Measurements from ENCODE around the gene CD200R1L. TPM values are rescaled to one million over a fixed set of nuclear protein-coding genes. Genes with fewer than 3 reads are reported as not detected.
A peak's percentile ranks its signal among the peaks of the same experiment; 100 is the strongest.

Gene CD200R1L
- polyA plus RNA-seq, 1 of the 3 experiments (the other 2 are of a cell fraction): not detected

- TF ChIP-seq TEAD4 (IDR thresholded peaks at IDR 0.05; ENCODE audit: borderline replicate concordance, insufficient read depth): no peak
Observed at GRCh38 chr3:112813016-112813415, 33.6 kb downstream of the CD200R1L start (continued).

DNA sequence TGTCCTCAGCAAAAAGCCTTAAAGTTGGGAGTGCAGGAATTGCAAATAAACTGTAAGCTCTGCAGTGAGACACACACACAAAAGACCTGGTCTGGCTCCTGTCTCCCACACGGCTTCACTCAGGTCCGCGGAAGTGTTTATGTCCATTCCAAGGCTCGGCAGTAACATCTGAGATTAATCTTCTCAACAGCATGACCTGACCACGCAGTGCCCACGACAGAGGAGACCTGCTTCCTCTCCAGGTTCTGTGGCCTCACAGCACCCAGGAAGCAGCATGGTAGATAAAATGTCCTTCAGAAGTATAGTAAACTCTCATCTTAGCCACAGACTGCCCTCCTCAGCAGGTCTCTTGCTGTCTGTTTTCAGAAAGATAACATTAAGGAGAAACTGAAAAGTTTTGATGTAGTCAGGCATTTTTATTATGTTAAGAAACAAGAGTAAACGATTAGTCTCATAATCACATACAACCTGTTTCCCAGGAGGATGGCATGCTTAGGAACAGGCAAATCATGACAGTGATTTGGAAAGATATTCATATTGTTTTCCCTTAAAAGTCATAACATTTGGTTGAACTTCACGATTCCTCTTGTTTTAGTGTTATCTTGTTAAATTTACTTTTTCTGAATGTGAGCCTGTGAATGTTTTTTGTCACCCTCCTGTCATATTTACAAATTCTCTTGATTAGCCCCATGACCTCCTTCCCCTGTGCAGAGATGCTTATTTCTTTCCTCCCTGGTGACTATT, 34.6 kb downstream of the CD200R1L start:
- Histone ChIP-seq H3K9me2 (no peaks in the 10 kb centered on the region), H3K27me3 (ENCODE audit: insufficient read depth) (no peaks in the 10 kb centered on the region), H3K79me2 (ENCODE audit: insufficient read depth) (no peaks in the 10 kb centered on the region), H3F3A (replicated peaks; ENCODE audit: insufficient read depth) (peaks cover 5% of the 10 kb centered on the region), H4K20me1 (ENCODE audit: insufficient read depth) (no peaks in the 10 kb centered on the region), H2AFZ (ENCODE audit: low read depth) (no peak overlapping the region), H3K4me3 (ENCODE audit: low read depth in 2 of 2, low read length in 1 of 2) (no peak overlapping the region), H3K27ac (ENCODE audit: low read depth in 2 of 2, low read length in 1 of 2) (peak overlapping the region; percentile 62 to 92; a peak in 3 of 4 replicates), H3K9me3 (no peaks in the 10 kb centered on the region), H3K36me3 (replicated peaks in 1 of 2; ENCODE audit: control insufficient read depth in 1 of 2, insufficient read depth in 2 of 2, low read length in 1 of 2) (no peaks in the 10 kb centered on the region), H3K4me1 (ENCODE audit: control insufficient read depth in 1 of 2, insufficient read depth in 2 of 2, low read depth in 1 of 2, low read length in 1 of 2) (peaks cover 6 to 14% of the 10 kb centered on the region in 2 experiments; a peak in 3 of 4 replicates), H3K4me2 (0 out of 2 replicates have a peak overlapping the region, but pooled peaks have one; percentile 9), H3K9ac (no peak overlapping the region)
- POLR2A ChIA-PET: no interaction called here
- DNase-seq: no peak
- TF ChIP-seq TEAD4 (IDR thresholded peaks at IDR 0.05; ENCODE audit: borderline replicate concordance, insufficient read depth) (no peak), MEF2A (IDR thresholded peaks at IDR 0.05; ENCODE audit: borderline replicate concordance, low read depth) (no peak)
- CTCF ChIA-PET: interaction anchor here (0.6 kb wide), 1 partner anchor 985 kb away, joined by 3 read pairs; no protein-coding TSS in a partner anchor
- WGBS (ENCODE audit: low lambda C conversion rate): 71% methylated on average over 8 of the region's 8 CpGs

DNA sequence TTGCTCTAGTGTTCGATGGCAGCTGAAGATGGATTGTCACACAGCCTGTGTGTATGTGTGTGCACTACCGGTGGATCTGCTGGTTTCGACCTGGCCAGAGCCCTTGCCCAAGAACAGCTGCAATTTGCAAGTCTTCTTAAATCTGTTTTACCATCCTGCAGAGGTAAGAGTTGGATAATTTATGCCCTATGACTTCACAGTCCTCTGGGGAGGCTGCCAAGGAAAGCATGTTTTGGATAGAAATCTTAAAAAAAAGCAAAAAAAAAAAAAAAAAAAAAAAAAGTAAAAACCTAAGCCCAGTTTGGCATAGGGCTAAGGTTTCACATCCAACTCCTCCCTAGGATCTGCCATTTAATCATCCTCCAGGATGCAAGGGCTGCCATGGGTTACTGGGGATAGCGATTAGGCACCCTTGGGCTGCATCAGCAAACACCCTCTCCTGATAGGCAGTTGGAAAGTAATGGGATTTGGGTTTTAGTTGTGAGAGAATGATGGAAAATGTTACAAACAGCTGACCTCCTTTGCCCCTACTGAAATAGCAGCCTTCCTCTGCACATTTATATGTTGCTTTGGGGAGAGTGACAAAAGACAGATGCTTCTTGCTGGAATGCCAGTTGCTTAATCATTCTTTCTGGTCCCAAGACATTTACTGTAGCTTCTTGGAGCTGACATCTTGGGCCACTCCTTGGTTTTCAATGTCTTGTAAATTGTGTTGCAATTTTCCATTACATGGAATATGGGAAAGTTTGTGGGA, 35.4 kb downstream of the CD200R1L start:
- ChIA-PET CTCF (interaction anchor here (0.6 kb wide), 1 partner anchor 985 kb away, joined by 3 read pairs; no protein-coding TSS in a partner anchor), POLR2A (no interaction called here)
- Histone ChIP-seq H3K27ac (ENCODE audit: low read depth in 2 of 2, low read length in 1 of 2) (peak overlapping the region; percentile 62 to 92; a peak in 3 of 4 replicates), H3K4me2 (0 out of 2 replicates have a peak overlapping the region, but pooled peaks have one; percentile 9), H3F3A (replicated peaks; ENCODE audit: insufficient read depth) (peaks cover 5% of the 10 kb centered on the region), H3K9me2 (no peaks in the 10 kb centered on the region), H3K4me3 (ENCODE audit: low read depth in 2 of 2, low read length in 1 of 2) (no peak overlapping the region), H3K27me3 (ENCODE audit: insufficient read depth) (no peaks in the 10 kb centered on the region), H2AFZ (ENCODE audit: low read depth) (0 out of 2 replicates have a peak overlapping the region, but pooled peaks have one; percentile 32), H3K9me3 (no peaks in the 10 kb centered on the region), H3K79me2 (ENCODE audit: insufficient read depth) (no peaks in the 10 kb centered on the region), H4K20me1 (ENCODE audit: insufficient read depth) (no peaks in the 10 kb centered on the region), H3K36me3 (replicated peaks in 1 of 2; ENCODE audit: control insufficient read depth in 1 of 2, insufficient read depth in 2 of 2, low read length in 1 of 2) (no peaks in the 10 kb centered on the region), H3K9ac (no peak overlapping the region), H3K4me1 (ENCODE audit: control insufficient read depth in 1 of 2, insufficient read depth in 2 of 2, low read depth in 1 of 2, low read length in 1 of 2) (peaks cover 6 to 14% of the 10 kb centered on the region in 2 experiments; a peak in 3 of 4 replicates)
- DNase-seq: no peak
- WGBS (ENCODE audit: low lambda C conversion rate): 57% methylated on average over 4 of the region's 4 CpGs
- TF ChIP-seq NFIC (IDR thresholded peaks at IDR 0.05; ENCODE audit: borderline replicate concordance) (peak; percentile 53; the same call in 1 of the 2 replicates), USF1 (IDR thresholded peaks at IDR 0.05; ENCODE audit: borderline replicate concordance, low read depth) (no peak), FOXJ3 (CRISPR knock-in tag; IDR thresholded peaks at IDR 0.05) (no peak), JUND (IDR thresholded peaks at IDR 0.05) (peak; percentile 30; the same call in 1 of the 2 replicates), TEAD4 (IDR thresholded peaks at IDR 0.05; ENCODE audit: borderline replicate concordance, insufficient read depth) (0 out of 2 replicates have a peak, but pooled peaks have one; percentile 22), TAF1 (IDR thresholded peaks at IDR 0.05; ENCODE audit: borderline replicate concordance, low read depth, low read length) (no peak), EZH2phosphoT487 (IDR thresholded peaks at IDR 0.05; ENCODE audit: borderline replicate concordance, low read depth) (no peak), EP300 (IDR thresholded peaks at IDR 0.05; ENCODE audit: borderline replicate concordance in 1 of 2, low read depth in 1 of 2, low read length in 1 of 2) (peak in 1 of 2 experiments; percentile 62; a peak in 2 of 4 replicates), RFX5 (IDR thresholded peaks at IDR 0.05; ENCODE audit: low read length) (no peak), MEF2A (IDR thresholded peaks at IDR 0.05; ENCODE audit: borderline replicate concordance, low read depth) (no peak), REST (IDR thresholded peaks at IDR 0.05; ENCODE audit: low read depth, low read length) (no peak)
- TF ChIP-seq, protein P1, sequence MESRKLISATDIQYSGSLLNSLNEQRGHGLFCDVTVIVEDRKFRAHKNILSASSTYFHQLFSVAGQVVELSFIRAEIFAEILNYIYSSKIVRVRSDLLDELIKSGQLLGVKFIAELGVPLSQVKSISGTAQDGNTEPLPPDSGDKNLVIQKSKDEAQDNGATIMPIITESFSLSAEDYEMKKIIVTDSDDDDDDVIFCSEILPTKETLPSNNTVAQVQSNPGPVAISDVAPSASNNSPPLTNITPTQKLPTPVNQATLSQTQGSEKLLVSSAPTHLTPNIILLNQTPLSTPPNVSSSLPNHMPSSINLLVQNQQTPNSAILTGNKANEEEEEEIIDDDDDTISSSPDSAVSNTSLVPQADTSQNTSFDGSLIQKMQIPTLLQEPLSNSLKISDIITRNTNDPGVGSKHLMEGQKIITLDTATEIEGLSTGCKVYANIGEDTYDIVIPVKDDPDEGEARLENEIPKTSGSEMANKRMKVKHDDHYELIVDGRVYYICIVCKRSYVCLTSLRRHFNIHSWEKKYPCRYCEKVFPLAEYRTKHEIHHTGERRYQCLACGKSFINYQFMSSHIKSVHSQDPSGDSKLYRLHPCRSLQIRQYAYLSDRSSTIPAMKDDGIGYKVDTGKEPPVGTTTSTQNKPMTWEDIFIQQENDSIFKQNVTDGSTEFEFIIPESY (IDR thresholded peaks at IDR 0.05; ENCODE audit: borderline replicate concordance, low read depth): no peak
- TF ChIP-seq, protein P2, sequence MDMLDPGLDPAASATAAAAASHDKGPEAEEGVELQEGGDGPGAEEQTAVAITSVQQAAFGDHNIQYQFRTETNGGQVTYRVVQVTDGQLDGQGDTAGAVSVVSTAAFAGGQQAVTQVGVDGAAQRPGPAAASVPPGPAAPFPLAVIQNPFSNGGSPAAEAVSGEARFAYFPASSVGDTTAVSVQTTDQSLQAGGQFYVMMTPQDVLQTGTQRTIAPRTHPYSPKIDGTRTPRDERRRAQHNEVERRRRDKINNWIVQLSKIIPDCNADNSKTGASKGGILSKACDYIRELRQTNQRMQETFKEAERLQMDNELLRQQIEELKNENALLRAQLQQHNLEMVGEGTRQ (IDR thresholded peaks at IDR 0.05; ENCODE audit: borderline replicate concordance, low read depth, low read length): no peak
